Heart left ventricle (tissue), 16 donors: ENCODE measurements around the gene FGF2. TPM values are rescaled to one million over a fixed set of nuclear protein-coding genes. Genes with fewer than 3 reads are reported as not detected.
"Not testable (repeated sequence)": the region's sequence is repeated elsewhere in the genome, so short reads cannot be mapped to it uniquely, and the experiment has no call there.

Experiments used
- ATAC-seq, 4 donors: fragments of 200-7000 bp; cut with Tn5 transposase; one replicate each; pipeline ENCODE4 v1.9.1; 2020 to 2022; ENCODE audit warnings: moderate library complexity in 4 of 4, mild to moderate bottlenecking in 3 of 4, moderate number of reproducible peaks in 1 of 4
- DNase-seq, 5 donors: peaks; one replicate each; pipeline ENCODE4 v3.0.0-alpha.2; 2020
- H3K27ac ChIP-seq, 12 donors: fragments of 200-600 bp; sonication (generic) in 4 of 12; one replicate each; pipeline versions ENCODE4 v1.5.0 to v1.8.0; 2016 to 2022; ENCODE audit warnings: mild to moderate bottlenecking in 2 of 12
- H3K27me3 ChIP-seq, 9 donors: fragments of 200-600 bp; sonication (generic) in 2 of 9; one replicate each; pipeline versions ENCODE4 v1.5.1 to v1.8.0; 2016 to 2022; ENCODE audit warnings: mild to moderate bottlenecking in 3 of 9
- H3K36me3 ChIP-seq, 9 donors: fragments of 200-600 bp; sonication (generic) in 2 of 9; one replicate each; pipeline versions ENCODE4 v1.5.0 to v1.8.0; 2018 to 2022; ENCODE audit warnings: mild to moderate bottlenecking in 2 of 9
- H3K4me1 ChIP-seq, 12 donors: fragments of 200-600 bp; sonication (generic) in 4 of 12; one replicate each; pipeline versions ENCODE4 v1.5.0 to v1.8.0; 2016 to 2022; ENCODE audit warnings: mild to moderate bottlenecking in 3 of 12
- H3K4me3 ChIP-seq, 12 donors: fragments of 200-600 bp; sonication (generic) in 4 of 12; one replicate each; pipeline versions ENCODE4 v1.5.0 to v1.8.0; 2017 to 2022; ENCODE audit warnings: mild to moderate bottlenecking in 9 of 12, moderate library complexity in 4 of 12
- H3K9me3 ChIP-seq, 12 donors: fragments of 200-600 bp; sonication (generic) in 4 of 12; one replicate each; pipeline versions ENCODE4 v1.5.0 to v1.8.0; 2016 to 2022; ENCODE audit warnings: mild to moderate bottlenecking in 1 of 12
- CTCF ChIP-seq, 12 donors: fragments of 200-600 bp; sonication (generic) in 4 of 12; IDR thresholded peaks; one replicate each; pipeline versions ENCODE4 v1.5.0 to v1.8.0; 2018 to 2022; ENCODE audit warnings: antibody characterized with exemption in 12 of 12, mild to moderate bottlenecking in 5 of 12
- POLR2A ChIP-seq, 2 donors: fragments of 450-650 bp; IDR thresholded peaks; one replicate each; pipeline ENCODE4 v1.6.1; 2017; ENCODE audit warnings: antibody characterized with exemption in 2 of 2, mild to moderate bottlenecking in 2 of 2, moderate library complexity in 2 of 2
- WGBS, 4 donors: extraction: QIAGEN DNeasy Blood & Tissue Kit in 2 of 4; methylation state at CpG; one replicate each; pipeline versions ENCODE4 v1.1.5 to v1.1.7; 2013 to 2018; 5-methylcytosine and 5-hydroxymethylcytosine counted together
- intact Hi-C, 10 donors: fragments of 100-400 bp; cut with DNase I; formaldehyde crosslinking; loops; one replicate each; pipeline versions ENCODE4 v1.11.1 to v1.14.2; 2022
- polyA plus RNA-seq, 2 donors: library from polyadenylated mRNA; stranded (reverse); fragments of 200-250 nt; gene quantifications; one replicate each; pipeline ENCODE4 v1.2.3, GENCODE V29; 2013
- total RNA-seq, 9 donors: library from RNA; depleted of rRNA in 2 of 9; stranded (reverse); fragments of >200 nt in 2 of 9; fragmentation: NEBNext Ultra II Directional in 3 of 9; extraction: Animal tissue kit (Norgen Biotek cat#: 25700) in 3 of 9; gene quantifications; one replicate each; pipeline versions ENCODE4 v1.1.0 to v1.2.4, GENCODE V29; 2016 to 2023
- donor health status: ischemic (EF 13 %, LVEDD 7.1; RV severe dilation, severe dysfunction).
- donor health status: healthy with polysubstance abuse.
- donor health status: DM: no; HTN: yes; CAD: no.
- donor health status: DM: no; HTN: no; CAD: no.
- donor health status: ischemic (EF 25% LVEDD 6.9; RV normal size, moderate dysfunction).
- donor health status: ischemic (EF 25% LVEDD 5.7; RV mildly dilated, moderate dysfunction).
- donor health status: healthy.
- donor health status: DM: yes; HTN: yes; CAD: no.
- donor health status: ischemic (EF 35%, LVEDD 5.7; RV mildly dilated, moderate dysfunction).
- donor health status: nonischemic (EF 11% LVEDD 7.7; RV severe dilation, severe dysfunction).
- donor health status: DM: yes; HTN: yes; CAD: no.
- donor health status: PGD.
- donor health status: ischemic (EF 29% LVEDD 5.4; RV normal size, mild dysfunction).
- donor health status: nonischemic (EF 23%, LVEDD 6.1; RV moderate dilation, normal function).

The FGF2 gene
- total and polyA plus RNA-seq, 11 donors, result 2.2 to 14.4 (median 5.9) TPM

- H3K36me3 ChIP-seq, result no peaks in the 10 kb centered on the region
- ATAC-seq (no peak), DNase-seq (no peak)
- no peaks in the 10 kb centered on the region for H3K27me3 ChIP-seq
- H3K9me3 ChIP-seq, result no peaks in the 10 kb centered on the region
- WGBS, 4 donors, result 92 to 100% (median 98%) methylated on average over 1 of the region's 1 CpG
- H3K4me3 ChIP-seq, result no peak overlapping the region
- no peak for TF ChIP-seq POLR2A (IDR thresholded peaks at IDR 0.05)
- TF ChIP-seq CTCF (IDR thresholded peaks at IDR 0.05), result no peak
- H3K27ac ChIP-seq, result no peak overlapping the region
- intact Hi-C loops, result loop anchor here in 1 of 10 donors (10.0 kb wide), 1 partner anchor 57 kb away; no protein-coding TSS in a partner anchor
- H3K4me1 ChIP-seq, result peaks cover 0 to 5% (median 0%) of the 10 kb centered on the region in 12 donors
Measured at GRCh38 chr4:122847931-122848330, 21.3 kb downstream of the FGF2 start.

- not testable (repeated sequence) for ATAC-seq, H3K27me3 ChIP-seq, H3K4me3 ChIP-seq, H3K36me3 ChIP-seq, H3K27ac ChIP-seq, H3K9me3 ChIP-seq, DNase-seq
- WGBS, 4 donors, result 95 to 100% (median 99%) methylated on average over 3 of the region's 3 CpGs
- peaks cover 0 to 12% (median 0%) of the 10 kb centered on the region in 12 donors for H3K4me1 ChIP-seq
- intact Hi-C loops, result loop anchor here in 1 of 10 donors (10.0 kb wide), 1 partner anchor 55 kb away; no protein-coding TSS in a partner anchor
Measured at GRCh38 chr4:122849789-122850188, 23.2 kb downstream of the FGF2 start.

DNA sequence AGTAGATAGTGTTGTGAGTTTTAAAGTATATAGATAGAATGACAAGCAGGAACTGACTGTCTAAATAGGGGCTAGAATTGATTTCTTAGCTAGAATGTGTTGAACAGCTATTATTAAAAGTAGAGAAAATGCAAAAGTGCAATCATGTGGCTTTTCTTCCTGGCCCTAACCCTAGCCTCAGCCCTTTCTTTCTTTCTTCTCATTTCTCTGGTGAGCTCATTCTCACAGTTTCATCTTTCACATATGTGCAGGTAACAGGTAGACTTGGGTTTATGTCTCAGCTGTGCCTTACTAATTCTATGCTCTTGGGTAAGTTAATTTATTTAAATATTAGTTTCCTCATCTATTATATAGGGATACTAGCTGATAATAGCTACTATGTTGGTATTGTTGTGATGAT is 24.9 kb downstream of the FGF2 start:
- TF ChIP-seq POLR2A (IDR thresholded peaks at IDR 0.05), result no peak
- no peak for TF ChIP-seq CTCF (IDR thresholded peaks at IDR 0.05)
- Histone ChIP-seq H3K27me3 (no peaks in the 10 kb centered on the region), H3K9me3 (no peaks in the 10 kb centered on the region), H3K4me3 (no peak overlapping the region), H3K36me3 (no peaks in the 10 kb centered on the region), H3K27ac (no peak overlapping the region), H3K4me1 (peaks cover 0 to 21% (median 1%) of the 10 kb centered on the region in 12 donors)
- ATAC-seq (no peak), DNase-seq (no peak)
- intact Hi-C loops, result no loop called here

DNA sequence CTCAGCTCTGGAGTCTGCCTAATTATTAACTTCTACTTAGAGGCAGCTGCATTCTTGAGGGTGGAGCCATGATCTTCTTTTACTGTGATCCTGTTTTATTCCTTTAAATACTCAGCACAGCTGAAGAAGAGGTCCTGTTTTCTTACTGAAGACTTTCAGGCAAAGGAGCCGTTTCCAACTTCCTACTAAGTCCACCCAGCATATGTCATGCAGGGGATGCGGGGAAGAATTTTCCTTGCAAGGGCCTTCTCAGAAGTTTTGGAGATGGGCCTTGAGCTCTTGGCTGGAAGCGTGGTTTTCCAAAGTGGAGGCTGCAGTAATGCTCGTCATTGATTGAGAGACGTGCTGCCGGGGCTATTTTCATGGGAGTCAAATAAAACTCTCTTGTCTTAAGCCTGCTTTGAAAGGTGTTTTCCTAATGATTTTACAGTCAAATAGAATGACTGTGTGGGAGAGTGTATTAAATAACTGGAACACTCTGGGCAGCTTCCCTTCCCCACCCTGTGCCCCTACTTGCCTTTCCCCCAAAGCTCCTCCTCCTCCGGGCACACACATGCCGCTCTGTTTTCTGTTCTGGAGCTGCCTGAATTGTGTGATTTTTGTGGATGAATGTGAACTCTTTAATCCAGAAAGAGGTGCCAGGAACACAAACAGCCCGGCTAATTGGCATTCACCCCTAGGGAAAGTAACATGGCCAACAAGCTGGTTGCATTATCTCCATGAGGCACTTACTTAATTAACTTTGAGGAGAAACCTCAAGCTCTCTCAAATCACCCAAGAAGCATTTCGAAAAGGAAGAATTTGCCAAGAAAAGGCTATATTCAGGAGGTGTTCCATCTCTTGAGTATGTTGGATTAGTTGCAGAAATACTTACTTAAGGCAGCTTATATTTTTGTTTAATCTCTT is 28.1 kb downstream of the FGF2 start:
- peak in 1 of 4 donors; percentile 46 for ATAC-seq
- peak in 1 of 5 donors; percentile 19 for DNase-seq
- intact Hi-C loops, result no loop called here

More for the DNA sequence above, 28.1 kb downstream of the FGF2 start:
- 78 to 88% (median 82%) methylated on average over 10 of the region's 10 CpGs for WGBS, 4 donors
- Histone ChIP-seq H3K27me3 (no peaks in the 10 kb centered on the region), H3K36me3 (no peaks in the 10 kb centered on the region), H3K4me3 (peak overlapping the region in 2 of 12 donors; percentile 6 to 13), H3K4me1 (peaks cover 0 to 30% (median 1%) of the 10 kb centered on the region in 12 donors), H3K9me3 (no peaks in the 10 kb centered on the region), H3K27ac (peak overlapping the region in 6 of 12 donors; percentile 4 to 74 (median 33))
- TF ChIP-seq POLR2A (IDR thresholded peaks at IDR 0.05), result no peak
- TF ChIP-seq CTCF (IDR thresholded peaks at IDR 0.05), result no peak
